ENCODE data around the gene PROSER2.

PROSER2 gene

DNA sequence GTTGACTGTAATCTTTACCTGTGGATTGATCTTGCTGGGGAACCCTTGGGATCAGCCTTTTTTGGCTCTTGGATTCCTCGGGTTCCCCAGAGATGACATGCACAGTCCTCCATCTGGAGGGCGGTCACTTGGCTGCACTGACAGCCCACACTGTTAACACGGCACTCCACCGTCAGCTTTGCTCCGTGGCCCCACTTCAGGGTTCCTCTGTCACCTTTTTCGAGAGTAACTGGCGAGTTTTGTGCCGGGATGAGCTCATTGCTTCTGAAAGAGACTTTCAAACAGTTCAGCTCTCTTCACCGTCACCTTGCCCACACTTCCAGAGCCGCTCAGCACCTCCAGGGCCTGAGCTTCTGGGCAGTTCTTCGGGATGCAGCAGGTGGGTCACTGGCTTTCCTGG lies 42.4 kb downstream of the PROSER2 start:
- in situ Hi-C loops (cut with MboI; ENCODE audit: low sequenced_read_pairs), result no loop called here

DNA sequence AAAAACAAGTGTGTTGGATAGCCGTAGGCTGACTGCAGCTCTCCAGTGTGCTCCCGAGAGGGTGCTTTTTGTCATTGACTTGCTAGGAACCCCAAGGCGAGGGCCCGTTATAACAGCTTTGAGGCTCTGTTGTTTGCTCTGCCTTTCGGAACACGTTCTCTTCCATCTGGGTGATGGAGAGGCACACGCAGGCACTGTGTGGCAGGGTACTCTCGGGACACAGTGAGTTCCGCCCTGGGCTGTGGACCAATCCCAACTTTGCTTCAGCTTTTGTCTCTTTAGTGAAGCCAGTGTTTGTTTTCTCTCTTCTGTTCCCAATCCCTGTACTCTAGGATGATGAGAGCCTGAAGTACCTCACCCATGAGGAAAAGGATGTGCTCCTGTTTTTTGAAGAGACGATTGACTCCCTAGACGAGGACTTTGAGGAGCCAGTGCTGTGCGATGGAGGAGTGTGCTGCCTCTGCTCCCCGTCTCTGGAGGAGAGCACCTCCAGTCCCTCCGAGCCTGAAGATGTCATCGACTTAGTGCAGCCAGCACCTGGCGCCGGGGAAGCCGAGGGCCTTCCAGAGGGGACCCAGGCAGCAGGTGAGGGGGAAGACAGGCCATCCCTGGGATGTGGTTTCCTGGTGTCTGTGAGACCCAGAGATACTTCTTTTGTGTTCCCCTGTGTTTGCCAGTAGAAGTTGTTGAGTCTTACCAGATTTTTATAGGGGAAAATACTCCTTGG lies 43.2 kb downstream of the PROSER2 start:
- in situ Hi-C loops (cut with MboI; ENCODE audit: low sequenced_read_pairs), result no loop called here

DNA sequence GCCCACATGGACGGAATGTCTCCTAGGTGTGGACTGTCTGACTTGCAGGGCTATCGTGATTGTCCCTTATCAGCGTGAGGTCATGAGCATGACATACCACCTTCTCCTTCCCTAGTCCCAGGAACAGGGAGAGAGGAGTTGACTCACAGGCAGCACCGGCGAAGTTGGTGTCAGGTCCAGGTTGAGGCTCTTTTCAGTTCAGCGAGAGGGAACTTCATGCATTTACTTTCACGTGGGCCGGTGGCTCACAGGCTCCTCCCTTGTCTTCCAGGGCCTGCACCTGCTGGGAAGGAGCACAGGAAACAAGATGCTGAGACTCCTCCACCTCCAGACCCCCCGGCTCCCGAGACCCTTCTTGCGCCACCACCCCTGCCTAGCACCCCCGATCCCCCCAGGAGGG lies 46.1 kb downstream of the PROSER2 start:
- in situ Hi-C loops (cut with MboI; ENCODE audit: low sequenced_read_pairs), result no loop called here

DNA sequence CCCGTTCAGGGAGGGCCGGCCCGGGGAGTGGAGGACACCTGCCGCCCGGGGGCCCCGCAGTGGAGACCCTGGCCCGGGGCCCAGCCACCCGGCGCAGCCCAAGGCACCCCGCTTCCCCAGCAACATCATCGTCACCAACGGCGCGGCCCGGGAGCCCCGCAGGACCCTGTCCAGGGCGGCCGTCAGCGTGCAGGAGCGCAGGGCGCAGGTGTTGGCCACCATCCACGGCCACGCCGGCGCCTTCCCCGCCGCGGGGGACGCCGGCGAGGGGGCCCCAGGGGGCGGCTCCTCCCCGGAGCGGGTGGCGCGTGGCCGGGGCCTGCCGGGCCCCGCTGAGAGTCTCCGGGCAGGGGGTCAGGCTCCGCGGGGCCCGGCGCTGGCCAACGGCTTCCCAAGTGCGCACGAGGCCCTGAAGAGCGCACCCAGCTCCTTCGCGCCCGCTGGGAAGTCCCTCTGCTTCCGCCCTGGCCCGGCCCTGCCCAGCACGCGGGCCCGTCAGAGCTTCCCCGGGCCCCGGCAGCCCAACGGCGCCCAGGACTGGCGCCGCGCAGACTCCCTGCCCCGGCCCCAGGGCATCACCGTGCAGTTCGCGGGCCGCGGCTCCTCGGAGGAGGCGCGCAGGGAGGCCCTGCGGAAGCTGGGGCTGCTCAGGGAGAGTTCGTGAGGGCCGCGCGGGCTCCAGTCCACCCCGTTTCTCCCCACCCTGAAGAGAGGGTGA lies 46.7 kb downstream of the PROSER2 start:
- in situ Hi-C loops (cut with MboI; ENCODE audit: low sequenced_read_pairs), result no loop called here

DNA sequence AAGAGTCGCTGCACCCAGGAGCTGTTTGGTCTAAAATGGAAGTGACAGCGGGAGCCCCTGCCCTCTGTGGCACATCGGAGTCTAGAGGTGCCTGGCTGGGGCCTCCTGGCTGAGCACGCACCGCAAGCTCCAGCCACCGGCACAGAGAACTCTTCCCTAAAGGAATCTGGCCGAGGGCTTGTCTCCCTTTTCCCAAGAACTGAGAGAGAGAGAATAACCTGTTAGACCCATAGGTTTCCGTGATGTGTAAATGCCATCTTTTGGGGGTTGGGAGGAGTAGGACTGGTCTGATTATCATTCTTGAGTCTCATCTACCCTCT lies 47.3 kb downstream of the PROSER2 start:
- in situ Hi-C loops (cut with MboI; ENCODE audit: low sequenced_read_pairs), result no loop called here

- in situ Hi-C loops (cut with MboI; ENCODE audit: low sequenced_read_pairs), result no loop called here
Observed at GRCh38 chr10:11870900-11871400, 47.8 kb downstream of the PROSER2 start.

GRCh38 chr10:11871466-11871865 lies 48.3 kb downstream of the PROSER2 start:
- in situ Hi-C loops (cut with MboI; ENCODE audit: low sequenced_read_pairs), result no loop called here

GRCh38 chr10:11874568-11875493 lies 51.7 kb downstream of the PROSER2 start:
- in situ Hi-C loops (cut with MboI; ENCODE audit: low sequenced_read_pairs), result no loop called here

DNA sequence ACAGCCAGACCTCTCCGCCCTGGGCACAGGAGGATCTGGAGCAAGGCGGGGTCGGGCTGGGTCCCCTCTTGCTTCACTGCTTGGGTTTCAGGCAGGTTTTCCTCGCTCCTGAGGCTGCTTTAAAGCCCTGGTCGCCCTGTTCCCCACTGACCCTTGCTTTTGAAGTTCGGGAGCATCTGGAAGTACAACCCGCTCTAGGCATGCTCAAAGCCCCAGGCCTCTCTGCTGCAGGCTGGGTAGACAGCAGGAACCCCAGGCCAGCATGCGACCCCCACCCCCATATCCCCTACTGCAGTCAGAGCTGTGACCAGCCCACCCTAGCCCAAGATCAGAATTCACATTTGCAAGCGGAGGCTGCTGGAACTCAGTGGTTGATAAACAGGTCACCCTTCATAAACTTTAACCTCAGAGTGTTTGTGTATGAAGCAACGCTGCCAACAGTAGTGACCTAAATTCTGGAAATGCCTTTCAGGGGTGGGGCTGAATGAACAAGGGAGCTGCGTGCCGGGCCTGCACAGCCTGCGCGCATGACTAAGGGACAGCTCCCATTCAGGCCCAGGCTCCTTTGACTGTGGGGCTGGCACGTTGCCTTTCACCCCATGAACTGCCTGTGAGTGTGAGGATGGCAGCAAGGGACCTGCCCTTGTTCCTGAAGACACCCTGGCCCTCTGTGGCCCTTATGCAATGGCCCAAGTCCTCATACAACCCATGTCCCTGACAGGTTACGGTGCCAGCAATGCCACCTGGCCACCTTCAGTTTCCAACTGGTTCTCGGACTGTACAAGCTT lies 52.5 kb downstream of the PROSER2 start:
- in situ Hi-C loops (cut with MboI; ENCODE audit: low sequenced_read_pairs), result no loop called here

- in situ Hi-C loops (cut with MboI; ENCODE audit: low sequenced_read_pairs), result no loop called here
Observed at GRCh38 chr10:11876324-11876723, 53.2 kb downstream of the PROSER2 start.

- in situ Hi-C loops (cut with MboI; ENCODE audit: low sequenced_read_pairs), result no loop called here
Observed at GRCh38 chr10:11876805-11877590, 53.8 kb downstream of the PROSER2 start.

DNA sequence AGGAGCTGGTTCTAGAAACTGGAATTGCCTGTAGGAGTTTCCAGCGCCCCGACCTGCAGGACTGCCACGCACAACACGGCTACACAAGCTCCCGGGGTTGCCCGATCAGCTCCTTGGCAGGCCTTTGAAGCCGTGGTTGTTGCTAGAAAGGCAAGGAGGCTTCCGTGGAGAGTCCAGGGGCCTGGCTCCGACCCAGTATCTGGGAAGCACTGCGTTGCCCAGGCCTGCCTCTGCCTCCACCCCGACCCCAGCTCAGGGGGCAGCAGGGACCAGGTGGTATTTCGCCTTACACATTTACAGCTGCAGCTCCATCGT lies 54.4 kb downstream of the PROSER2 start:
- in situ Hi-C loops (cut with MboI; ENCODE audit: low sequenced_read_pairs), result no loop called here

DNA sequence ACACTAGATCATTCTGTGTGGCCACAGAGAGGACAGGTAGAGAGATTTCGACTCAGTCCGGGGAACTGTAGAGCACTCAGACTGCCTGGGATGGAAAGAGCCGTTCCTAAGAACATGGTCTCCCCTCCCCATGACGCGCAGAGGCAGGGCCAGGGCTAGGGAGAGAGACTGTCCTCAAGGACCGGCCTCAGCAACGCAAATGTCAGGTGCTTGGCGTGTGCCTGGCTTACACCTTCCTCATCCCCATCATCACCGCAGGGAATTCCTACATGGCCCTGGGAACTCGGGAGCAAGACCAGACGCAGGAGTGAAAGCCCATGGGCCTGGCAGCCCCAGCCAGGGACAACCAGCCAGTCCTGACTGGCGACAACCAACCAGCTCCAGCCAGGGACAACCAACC lies 55.6 kb downstream of the PROSER2 start:
- in situ Hi-C loops (cut with MboI; ENCODE audit: low sequenced_read_pairs), result no loop called here

GRCh38 chr10:11879387-11880094 lies 56.4 kb downstream of the PROSER2 start:
- in situ Hi-C loops (cut with MboI; ENCODE audit: low sequenced_read_pairs), result no loop called here

- in situ Hi-C loops (cut with MboI; ENCODE audit: low sequenced_read_pairs), result no loop called here
Observed at GRCh38 chr10:11880151-11881029, 57.2 kb downstream of the PROSER2 start.

- in situ Hi-C loops (cut with MboI; ENCODE audit: low sequenced_read_pairs), result no loop called here
Observed at GRCh38 chr10:11881030-11881476, 57.9 kb downstream of the PROSER2 start.

DNA sequence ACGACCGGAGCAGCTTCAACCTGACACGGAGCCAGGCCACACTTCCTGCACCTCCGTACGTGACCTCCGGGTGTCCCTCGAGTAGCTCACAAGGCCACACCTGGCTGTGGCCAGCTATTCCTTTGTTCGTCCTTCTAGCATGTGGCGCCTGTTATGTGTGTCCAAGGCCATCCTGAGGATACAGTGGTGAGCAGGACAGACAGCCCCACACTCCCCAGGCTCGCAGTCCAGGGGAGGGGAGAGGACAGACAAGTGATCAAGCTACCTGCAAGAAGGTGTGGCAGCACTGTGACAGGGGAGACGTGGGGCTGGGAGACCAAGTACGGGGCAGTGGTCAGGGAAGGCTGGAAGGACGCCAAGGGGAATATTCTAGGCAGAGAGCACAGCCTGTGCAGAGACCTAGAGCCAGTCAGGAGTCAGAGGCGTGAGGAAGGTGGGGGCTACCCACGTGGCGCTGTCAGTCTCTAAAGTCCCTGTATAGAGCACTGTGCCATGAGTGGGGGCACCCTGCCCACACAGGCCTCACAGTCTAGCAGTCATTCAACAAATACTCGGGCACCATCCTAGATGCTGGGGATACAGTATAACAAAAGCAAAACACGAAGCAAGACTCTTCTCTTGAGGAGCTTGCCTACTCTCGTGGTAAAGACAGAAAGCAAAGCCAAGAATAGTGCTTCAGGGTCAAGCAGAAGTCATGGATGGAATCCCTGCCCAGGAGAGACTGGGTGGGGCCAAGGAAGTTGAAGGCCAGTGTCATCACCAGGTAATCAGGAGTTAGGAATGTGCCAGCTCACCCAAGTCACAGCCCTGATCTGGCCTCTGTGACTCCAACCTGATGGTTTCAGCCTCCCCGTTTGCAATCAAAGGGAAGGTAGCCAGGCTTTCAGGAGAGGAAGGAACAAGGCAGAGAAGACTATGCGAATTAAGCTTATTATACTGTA lies 58.6 kb downstream of the PROSER2 start:
- in situ Hi-C loops (cut with MboI; ENCODE audit: low sequenced_read_pairs), result no loop called here

Data from hTERT RPE-1 (cell line).